GM12875 (cell line): ENCODE measurements around the gene CSGALNACT2.

ENCODE experiments used
- H3K4me3 ChIP-seq: one replicate; pipeline ENCODE4 v1.5.1; 2011; ENCODE audit warnings: low read depth, low read length, control low read depth
- TF ChIP-seq, protein P1 (sequence below): IDR thresholded peaks from 2 replicates; pipeline ENCODE4 v1.5.1; 2011; ENCODE audit warnings: low read depth, mild to moderate bottlenecking, control low read depth, inconsistent platforms, low read length, moderate library complexity, borderline replicate concordance; ENCODE audit not compliant: insufficient read depth

CSGALNACT2 gene

GRCh38 chr10:43099928-43100327, 38.3 kb upstream of the CSGALNACT2 start:
- TF ChIP-seq, protein P1, sequence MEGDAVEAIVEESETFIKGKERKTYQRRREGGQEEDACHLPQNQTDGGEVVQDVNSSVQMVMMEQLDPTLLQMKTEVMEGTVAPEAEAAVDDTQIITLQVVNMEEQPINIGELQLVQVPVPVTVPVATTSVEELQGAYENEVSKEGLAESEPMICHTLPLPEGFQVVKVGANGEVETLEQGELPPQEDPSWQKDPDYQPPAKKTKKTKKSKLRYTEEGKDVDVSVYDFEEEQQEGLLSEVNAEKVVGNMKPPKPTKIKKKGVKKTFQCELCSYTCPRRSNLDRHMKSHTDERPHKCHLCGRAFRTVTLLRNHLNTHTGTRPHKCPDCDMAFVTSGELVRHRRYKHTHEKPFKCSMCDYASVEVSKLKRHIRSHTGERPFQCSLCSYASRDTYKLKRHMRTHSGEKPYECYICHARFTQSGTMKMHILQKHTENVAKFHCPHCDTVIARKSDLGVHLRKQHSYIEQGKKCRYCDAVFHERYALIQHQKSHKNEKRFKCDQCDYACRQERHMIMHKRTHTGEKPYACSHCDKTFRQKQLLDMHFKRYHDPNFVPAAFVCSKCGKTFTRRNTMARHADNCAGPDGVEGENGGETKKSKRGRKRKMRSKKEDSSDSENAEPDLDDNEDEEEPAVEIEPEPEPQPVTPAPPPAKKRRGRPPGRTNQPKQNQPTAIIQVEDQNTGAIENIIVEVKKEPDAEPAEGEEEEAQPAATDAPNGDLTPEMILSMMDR, result no peak
- H3K4me3 ChIP-seq, result no peak overlapping the region

DNA sequence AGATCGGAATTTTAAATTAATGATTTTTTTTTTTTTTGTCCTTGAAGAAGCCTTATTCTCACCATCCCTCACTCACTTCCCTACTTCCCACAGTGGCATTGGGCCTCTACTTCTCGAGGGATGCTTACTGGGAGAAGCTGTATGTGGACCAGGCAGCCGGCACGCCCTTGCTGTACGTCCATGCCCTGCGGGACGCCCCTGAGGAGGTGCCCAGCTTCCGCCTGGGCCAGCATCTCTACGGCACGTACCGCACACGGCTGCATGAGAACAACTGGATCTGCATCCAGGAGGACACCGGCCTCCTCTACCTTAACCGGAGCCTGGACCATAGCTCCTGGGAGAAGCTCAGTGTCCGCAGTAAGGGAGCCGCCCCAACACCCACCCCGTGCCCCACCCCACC, 37.9 kb upstream of the CSGALNACT2 start:
- TF ChIP-seq, protein P1, result no peak

DNA sequence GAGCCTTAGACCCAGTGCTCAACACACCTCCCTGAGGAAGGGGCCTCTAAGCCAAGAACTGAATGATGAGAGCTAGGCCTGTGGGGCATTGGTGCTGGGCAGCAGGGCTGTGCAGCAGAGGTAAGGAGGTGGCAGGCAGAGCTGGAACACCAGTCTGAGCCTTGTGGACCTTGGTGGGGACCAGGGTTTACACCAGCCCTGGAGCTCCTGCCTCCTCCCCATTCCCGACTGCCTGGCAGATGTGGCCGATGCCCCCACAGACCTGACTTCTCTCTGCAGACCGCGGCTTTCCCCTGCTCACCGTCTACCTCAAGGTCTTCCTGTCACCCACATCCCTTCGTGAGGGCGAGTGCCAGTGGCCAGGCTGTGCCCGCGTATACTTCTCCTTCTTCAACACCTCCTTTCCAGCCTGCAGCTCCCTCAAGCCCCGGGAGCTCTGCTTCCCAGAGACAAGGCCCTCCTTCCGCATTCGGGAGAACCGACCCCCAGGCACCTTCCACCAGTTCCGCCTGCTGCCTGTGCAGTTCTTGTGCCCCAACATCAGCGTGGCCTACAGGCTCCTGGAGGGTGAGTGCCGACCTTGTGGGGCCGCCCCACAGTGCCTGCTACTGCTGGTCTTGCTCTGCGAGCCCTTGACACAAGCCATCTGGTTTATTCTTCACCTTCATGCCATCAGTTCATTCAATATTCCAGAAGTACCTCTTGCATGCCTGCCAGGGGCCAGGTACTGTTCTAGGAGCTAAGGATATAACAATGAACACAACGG, 36.0 kb upstream of the CSGALNACT2 start:
- no peak overlapping the region for H3K4me3 ChIP-seq
- TF ChIP-seq, protein P1, result no peak

More for the DNA sequence above, 37.9 kb upstream of the CSGALNACT2 start:
- H3K4me3 ChIP-seq, result no peak overlapping the region

- TF ChIP-seq, protein P1, result peak; percentile 99
- peak overlapping the region; percentile 50 for H3K4me3 ChIP-seq
Measured at GRCh38 chr10:43105102-43105955, 32.9 kb upstream of the CSGALNACT2 start.

- TF ChIP-seq, protein P1, result no peak
- H3K4me3 ChIP-seq, result no peak overlapping the region
Measured at GRCh38 chr10:43105956-43106229, 32.4 kb upstream of the CSGALNACT2 start.

DNA sequence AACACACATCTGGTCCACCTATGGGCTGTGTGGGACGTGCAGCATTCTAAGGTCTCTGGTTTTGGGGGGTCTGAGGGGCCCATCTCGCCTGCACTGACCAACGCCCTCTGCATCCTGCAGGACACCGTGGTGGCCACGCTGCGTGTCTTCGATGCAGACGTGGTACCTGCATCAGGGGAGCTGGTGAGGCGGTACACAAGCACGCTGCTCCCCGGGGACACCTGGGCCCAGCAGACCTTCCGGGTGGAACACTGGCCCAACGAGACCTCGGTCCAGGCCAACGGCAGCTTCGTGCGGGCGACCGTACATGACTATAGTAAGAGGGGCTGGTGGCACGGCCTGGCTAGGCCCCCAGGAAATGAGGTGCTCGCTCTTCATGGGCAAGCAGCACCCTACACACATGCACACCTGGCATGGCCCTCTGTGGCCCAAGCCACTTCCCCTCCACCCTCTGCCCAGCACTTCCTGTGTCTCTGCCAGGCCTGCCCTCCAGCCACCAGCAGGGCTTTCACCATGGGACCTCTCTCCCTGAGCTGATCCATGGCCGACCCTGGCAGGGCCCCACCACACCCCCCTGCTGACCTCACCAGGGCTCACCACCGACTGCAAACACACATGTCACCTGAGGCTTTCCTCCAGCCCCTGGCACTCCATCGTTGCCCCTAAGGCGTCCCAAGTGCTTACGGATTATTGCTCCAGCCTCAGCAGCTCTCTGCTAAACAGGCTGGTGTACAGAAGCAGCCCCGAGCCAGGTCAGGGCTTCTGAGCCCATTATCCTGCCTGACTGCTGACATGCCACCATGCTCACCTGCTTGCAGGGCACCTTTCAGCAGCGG, 31.8 kb upstream of the CSGALNACT2 start:
- TF ChIP-seq, protein P1, result no peak
- H3K4me3 ChIP-seq, result no peak overlapping the region
